NCI-H1105 treated with DMSO at 0.1 percent for 48 hours (cell line): ENCODE results near the gene NELFA.
"Not testable (repeated sequence)": the region's sequence is repeated elsewhere in the genome, so short reads cannot be mapped to it uniquely, and the experiment has no call there.

Experiments used
- DNase-seq: peaks from one replicate; lab custom pipeline; 2025; lab: John Stamatoyannopoulos, UW

NELFA gene

DNA sequence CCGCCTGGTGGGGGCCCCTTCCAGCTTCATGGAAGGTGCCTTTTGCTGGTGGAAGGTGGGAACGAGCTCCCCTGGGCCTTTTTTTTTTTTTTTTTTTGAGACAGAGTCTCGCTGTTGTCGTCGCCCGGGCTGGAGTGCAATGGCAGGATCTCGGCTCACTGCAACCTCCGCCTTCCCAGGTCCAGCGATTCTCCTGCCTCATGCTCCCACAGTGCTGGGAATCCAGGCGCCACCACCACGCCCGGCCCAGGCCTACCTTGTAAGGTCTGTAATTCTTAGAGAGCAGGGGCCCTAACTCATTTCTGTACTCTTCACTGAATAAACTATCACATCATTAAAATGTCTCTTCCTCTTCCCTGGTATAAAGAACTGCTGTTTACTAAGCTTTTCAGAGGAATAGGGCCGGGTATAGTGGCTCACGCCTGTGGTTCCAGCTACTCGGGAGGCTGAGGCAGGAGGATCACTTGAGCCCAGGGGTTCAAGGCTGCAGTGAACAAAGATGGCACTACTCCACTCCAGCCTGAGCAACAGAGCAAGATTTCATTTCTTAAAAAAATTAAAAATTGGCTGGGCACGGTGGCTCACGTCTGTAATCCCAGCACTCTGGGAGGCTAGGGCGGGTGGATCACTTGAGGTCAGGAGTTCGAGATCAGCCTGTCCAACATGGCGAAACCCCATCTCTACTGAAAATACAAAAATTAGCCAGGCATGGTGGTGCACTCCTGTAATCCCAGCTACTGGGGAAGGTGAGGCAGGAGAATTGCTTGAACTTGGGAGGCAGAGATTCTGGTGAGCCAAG lies 14.9 kb downstream of the NELFA start:
- DNase-seq, result not testable (repeated sequence)

DNA sequence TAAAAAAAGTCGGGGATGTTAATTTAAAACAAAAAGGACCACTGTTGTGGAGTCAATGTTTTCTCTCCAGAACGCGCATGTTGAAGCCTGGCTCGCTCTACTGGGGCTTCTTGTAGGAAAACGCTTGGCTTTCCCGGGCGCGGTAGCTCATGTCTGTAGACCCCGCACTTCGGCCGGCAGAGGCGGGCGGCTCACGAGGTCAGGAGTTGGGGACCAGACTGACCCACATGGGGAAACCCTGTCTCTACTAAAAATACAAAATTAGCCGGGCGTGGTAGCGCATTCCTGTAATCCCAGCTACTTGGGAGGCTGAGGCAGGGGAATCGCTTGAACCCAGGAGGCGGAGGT lies 15.6 kb downstream of the NELFA start:
- no peak for DNase-seq

DNA sequence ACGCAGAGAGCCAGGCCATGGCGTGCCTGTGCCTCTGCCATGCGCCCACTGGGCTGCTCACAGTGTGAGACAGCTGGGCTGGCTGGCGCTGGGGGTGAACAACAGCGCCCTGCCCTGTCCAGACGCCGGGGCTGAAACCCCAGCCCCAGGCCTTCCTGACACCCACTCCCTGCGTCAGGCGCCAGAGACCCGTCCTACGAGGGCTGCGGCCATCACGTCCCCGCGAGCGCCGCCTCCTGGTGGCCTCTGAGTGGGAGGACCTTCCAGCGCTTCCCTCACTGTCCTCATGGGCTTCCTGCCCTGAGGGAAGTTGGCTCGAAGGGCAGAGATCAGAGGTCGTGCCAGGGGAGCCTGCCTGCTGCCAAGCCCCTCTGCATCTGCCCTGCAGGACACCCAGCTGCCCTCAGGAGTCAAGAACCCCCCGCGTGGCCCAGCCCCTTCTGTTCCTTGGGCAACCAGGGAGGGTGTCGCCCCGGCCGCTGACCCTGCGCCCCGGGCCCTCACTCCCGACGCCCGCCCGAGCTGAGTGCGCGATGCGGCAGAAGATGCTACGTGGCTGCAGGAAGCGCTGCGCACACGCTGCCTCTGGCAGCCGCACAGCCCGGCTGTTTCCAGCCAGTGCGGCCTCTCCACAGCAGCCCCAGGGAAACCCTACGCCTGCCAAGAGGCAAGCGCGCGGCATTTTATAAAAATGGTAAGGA lies 16.2 kb downstream of the NELFA start:
- no peak for DNase-seq

DNA sequence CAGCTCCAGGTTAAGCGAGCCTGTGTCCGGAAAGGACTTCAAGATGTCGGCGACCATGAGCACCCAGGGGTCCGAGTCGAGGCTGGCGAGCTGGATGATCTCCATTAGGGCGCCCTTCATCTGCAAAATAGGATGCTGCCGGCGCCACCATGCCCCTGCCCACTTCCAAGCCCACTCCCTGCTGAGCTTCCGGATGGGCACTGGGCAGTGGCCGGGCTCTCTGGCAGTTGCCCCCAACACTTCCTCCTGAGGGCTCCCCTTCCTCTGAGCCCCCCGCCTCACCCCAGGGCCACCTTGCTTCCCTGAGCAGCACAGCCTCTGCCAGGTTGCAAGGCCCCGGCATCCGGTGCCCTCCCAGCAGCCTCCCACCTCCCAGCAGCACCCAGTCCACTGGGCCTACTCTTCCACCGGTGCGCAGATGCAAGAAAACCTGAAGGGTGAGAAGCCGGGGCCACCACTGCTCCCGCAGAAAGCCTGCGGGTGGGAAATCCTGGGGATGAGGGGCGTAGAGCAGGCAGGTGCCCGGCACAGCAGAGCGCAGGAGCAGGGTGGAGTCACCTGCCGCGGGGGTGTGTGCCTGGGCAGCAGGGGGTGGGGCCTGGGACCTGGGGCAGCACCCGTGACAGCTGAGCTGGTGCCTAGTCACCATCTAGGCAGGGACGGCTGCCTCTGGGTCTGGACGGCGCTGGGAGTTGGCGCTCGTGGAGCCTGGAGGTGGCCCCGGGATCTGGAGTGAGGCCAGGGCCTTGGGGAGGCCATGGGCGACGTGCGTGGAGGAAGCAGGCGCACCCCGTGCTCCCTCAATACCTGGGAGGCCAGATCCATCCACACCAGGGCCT lies 17.0 kb downstream of the NELFA start:
- no peak for DNase-seq

DNA sequence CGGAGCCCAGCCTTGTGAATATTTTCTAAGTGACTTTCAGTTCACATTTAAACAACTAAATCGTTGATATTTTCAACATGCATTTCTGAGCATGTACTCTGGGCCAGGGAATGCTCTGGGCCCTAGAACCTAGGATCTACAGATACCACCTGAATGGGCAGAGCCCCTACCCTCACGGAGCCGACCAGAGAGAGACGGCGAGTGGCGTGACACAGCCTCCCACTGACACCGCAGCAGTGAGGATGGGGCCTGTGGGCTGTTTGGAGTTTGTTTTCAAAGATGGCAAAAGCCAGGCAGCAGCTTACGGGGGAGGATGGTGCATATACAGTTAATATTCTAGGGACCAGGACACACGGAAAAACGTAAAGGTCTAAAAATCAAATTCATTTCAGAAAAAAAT lies 17.7 kb downstream of the NELFA start:
- DNase-seq, result no peak

DNA sequence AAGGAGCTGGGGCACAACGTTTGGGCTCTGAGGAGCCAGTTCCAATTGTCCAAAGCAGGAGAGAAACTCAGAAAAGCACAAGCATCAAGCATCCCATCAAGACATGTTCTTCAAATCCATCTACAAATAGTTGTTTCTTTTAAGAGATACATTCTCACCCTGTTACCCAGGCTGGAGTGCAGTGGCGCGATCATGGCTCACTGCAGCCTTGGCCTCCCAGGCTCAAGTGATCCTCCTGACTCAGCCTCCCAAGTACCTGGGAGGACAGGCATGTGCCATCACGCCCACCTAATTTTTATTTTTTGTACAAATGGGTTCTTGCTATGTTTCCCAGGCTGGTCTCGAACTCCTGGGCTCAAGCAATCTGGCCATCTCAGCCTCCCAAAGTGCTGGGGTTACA lies 18.1 kb downstream of the NELFA start:
- DNase-seq, result no peak

DNA sequence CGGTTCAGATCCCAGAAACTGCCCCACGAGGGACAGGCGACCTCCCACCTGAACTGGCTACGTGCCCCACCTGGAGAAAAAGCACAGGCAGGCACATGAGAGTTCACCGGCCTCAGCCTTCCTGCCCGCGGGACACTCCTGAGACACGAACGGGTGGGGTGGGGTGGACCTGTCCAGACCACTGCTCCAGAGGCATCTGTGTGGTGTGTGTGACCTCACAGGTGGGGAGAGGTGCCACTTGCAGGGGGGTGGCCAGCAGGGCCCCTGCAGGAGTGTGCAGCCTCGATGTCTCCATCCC lies 18.5 kb downstream of the NELFA start:
- no peak for DNase-seq

DNA sequence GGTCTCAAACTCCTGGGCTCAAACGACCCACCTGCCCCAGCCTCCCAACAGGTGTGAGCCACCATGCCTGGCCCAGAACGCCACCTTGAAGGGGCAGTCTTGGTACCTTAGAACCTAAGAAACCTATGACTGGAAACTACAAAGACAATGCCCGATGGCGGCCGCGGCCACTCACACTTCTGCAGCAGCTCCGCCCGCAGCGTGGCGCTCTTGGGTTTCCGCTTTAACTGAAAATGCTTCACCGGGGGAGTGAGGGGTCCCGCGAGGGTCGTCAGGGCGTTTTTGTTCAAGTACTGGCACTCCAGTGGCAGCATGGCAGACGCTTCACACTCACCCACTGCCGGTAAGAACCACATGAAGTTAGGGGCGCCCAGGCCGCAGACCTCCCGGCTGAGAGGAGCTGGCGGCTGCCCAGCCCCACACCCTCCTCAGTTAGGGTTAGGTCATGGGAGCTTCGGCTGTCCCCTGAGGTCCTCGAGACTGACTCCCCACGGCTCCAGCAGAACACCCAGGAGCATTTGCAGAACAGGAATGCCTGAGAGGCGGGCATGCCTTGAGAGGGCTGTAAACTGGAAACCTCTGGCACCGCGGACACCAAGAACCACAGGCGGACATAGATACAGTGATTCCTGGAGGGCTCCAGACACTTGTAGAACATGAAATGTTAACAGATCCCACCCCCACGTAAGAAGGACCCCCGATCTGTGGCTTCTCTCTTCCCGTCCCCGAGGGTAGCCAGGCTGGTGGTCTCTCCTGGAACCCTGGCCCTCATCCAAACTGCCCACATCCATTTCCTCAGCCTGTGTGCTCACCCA lies 19.0 kb downstream of the NELFA start:
- DNase-seq, result no peak

DNA sequence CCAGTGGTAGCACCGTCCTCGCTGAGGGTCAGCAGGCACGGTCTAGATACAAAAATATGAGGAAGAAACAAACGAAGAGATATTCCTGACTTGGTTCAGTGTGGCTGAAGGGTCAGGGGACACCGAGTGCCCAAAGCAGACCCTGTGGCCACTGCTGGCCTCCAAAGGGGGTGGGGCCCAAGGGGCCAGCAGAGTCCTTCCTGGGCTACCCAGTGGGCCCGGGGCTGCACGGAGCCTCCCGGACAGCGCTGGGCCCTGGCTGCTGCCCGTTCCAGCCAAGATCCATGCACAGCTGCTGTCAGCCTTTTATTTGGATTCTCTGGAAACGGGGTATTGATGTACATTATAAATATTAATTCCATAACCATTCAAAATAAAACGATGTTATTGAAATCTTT lies 20.4 kb downstream of the NELFA start:
- DNase-seq, result no peak

DNA sequence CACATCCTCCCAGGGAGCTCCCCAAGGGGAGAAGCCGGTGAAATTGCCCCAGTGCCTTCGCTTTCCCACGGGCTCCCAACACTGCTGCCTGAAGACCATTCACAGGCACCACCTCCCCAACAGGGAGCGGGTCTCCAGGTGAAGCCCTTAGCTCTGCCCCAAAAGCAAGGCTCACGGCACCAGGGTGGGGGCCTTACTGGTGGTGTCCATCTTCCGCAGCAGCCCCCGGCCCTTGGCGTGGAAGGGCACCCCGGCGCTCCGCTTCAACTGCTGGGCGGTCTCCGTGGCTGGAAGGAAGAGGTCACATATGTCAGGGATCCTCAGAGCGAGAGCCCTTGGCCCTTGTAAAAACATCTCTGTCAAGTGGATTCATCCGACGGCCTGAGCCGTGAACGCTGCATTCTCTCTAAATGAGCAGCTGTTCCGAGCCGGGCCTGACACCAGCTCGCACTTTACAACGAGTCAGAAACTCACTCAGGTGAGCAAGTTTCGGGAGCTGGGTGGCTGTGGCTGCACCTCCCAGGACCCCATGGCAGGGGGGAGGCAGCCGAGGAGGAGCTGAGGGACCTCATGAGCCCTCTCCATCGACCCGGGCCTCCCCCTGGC lies 20.9 kb downstream of the NELFA start:
- no peak for DNase-seq

DNA sequence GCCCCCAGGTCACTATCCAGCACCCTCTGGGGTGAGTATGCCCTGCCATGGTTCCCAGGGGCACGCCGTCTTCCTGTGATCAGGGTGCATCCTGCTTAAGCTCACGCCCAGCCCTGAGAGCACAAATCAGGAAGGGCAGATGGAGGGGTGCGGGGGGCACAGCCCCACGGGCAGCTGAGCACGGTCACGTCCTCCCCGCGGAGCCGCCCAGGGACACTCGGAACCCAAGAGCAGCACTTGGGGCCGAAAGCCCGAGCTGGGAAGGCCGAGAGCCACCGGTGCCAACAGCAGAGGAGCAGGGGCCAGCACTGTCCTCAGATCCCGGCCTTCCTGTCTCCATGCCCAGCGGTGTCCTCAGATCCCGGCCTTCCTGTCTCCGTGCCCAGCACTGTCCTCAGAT lies 21.5 kb downstream of the NELFA start:
- no peak for DNase-seq

DNA sequence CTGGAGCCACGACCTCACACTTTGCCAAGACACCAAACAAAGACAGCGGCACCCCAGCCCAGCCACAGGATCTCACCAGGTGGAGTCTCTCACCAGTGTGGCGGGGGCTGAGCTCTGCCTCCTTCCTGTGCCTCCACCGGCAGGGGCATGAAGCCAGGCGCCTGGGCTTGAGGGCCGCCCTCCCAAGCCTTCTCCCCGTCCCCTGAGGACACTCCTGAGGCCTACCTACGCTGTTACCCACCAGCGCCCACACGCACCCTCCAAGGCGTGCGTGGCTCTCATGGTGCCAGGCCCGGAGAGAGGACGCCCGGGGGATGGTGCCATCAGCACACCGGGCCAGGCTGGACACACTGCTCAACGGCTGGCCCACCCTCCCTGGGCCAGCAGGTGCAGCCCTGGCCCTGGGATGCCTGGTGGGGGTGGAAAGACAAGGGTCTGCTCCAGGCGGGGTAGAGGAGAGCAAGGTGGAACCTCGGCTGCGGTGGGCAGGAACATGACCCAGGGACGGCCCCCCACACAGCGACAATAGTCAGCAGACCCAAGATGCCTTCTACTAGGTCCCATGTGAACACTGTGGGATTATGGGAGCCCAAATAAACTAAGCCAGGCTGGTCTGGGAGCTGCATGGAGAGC lies 22.1 kb downstream of the NELFA start:
- DNase-seq, result no peak

DNA sequence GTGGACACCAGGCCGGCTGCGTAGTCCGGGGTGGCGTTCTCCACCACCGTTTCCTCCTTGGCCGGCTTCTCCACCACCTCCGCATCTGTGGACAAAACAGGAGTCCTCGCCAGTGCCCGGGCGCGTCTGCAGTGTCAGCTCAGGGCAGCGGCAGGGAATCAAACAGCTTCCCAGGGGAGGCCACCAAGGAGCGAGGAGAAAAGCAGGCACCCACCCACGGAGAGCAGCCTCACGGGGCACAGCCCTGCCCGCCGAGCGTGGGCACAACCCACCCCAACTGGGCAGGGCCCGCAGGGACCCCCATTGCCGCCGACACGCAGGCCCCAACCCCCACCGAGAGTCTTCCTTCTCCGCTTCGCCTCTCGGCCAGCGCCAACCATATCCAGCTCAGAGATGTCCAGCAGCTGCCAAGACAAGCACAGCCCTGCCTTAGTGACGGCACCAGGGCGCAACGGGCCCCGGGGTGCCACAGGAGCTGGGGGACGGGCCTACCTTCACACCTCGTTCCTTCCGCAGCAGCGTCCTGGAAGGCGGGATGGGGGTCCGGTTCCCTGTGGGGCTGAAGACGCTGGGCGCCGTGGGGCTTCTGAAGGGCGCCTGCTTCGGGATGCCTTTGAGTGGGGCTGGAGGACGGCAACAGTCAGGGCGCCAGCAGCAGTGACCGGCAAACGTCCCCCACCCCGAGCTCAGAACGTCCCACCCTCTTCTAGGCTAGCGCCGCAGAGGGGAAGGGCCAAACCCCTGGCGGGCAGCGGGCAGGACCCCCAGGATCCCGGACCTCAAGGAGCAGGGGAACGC lies 22.8 kb downstream of the NELFA start:
- no peak for DNase-seq

DNA sequence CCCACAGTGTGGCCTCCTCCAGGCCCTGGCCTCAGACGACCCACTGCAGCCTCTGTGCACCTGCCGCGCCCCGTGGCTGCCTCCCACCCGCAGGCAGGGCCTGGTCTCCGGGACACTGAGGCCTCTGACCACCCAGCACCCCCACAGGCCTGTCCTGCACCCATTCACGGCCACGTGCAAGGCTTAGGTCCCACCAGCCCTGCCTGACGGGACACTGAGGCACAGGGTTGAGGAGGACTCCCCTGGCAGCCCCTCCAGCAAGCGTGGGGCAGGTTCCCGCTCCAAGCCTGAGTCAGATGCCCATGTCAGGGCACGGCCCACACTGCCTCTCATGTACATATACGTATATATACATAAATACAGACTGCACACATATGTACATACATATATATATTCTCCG lies 23.5 kb downstream of the NELFA start:
- DNase-seq, result no peak

DNA sequence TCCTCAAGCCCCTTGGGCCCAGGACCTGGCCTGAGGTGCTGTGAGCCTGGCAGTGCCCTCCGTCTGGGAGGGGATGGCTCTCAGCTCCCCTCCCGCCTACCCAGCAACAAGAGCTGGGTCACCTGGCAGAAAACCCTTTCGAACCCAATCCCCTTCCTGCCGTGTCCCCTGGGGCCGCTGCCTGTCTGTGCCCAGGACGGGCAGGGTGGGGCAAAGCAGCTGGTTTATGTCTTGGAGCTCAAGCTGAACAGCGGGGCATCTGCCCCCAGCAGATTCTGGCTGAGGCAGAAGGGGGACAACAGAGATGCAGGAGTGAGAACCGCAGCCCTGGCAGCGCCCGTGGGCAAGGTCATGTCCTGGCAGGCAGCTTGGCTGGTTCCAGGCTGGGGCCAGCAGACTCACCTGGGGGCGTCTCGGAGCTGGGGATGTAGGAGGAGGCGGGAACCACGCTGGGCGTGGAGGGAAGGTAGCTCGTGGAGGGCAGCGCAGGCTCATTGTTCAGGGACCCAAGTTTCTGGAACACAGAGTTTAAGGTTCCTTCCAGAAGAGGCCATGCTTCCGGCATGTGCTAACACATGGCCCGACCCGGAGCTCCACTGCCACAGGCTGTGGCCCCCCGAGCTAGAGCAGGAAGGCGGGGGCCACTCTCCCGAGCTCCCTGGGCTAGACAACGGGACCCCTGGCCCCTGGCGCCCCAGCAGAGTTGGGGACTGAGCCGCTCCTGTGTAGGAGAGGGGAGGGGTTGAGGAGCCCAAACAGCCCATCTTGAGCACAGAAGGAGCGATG lies 24.2 kb downstream of the NELFA start:
- DNase-seq, result no peak

DNA sequence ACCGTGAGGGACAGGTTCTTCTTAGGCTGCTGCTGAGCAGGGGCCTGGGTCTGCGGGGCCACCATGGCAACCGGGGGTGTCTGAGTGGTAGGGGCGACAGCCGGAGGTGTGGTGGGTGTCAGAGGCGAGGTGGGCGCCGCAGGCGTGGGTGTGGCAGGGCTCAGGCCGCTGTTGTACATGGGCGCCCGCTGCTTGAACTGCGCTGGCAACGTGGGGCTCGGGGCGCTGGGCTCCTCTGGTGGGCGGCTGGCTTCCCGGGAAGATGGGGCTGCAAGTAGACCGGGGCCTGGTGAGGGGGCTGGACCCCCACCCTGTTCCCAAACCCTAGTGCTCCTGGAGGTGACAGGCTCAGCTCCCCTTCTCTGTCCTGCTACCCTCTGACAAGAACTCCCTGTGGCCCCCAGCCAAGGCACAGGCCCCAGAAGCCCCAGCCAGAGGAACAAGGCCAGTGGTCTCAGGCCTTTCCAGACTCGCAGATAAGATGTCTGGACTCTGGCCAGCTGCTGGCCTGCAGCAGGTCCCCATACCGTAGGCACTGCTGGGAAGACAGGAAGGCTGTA lies 24.8 kb downstream of the NELFA start:
- no peak for DNase-seq

DNA sequence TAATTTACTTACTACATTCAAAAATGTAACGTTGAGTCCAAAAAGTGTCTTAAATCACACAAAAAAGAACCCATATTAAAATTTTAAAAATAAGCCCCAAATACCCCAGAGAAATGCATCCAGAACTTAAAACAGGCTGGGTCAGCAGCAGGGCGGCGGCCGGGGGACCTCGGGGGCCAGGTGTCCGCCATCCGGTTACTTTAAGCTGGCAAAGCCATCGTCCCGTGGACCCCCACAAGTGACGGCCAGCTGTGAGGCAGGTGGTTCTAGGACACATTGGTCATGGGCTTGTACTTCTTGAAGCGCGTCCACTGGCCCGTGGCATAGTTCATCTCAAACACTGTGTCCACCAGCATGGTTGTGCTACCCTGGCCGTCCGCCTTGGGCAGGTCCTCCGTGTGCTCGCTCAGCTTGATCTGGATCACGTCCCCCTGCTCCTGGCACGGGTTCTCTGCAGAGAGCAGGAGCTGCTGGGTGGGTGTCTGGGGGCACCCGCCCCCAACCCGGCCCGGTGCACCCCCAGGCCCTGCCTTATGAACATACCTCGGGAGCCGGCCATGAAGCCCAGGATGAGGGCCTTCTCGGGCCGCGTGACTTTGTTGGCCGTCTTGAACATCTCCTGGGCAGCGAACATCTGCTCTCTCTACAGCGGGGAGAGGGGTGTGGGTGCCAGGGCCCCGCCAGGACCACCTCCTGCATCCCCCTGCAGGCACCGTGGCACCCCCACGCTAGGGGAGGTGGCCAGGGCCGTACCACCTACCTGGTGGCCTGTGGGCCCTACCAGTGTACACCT lies 25.5 kb downstream of the NELFA start:
- no peak for DNase-seq
